Transverse colon (tissue), 4 donors: ENCODE data around the gene TAS1R3.

Experiments used
- CTCF ChIP-seq, 5 experiments: fragments of 200-600 bp in 3 of 5; fragments of 450-650 bp in 2 of 5; sonication (generic) in 3 of 5; IDR thresholded peaks; 1 replicate in 2 of 5; 2 replicates in 3 of 5; pipeline ENCODE4 v1.5.1; 2016 to 2017; ENCODE audit warnings: antibody characterized with exemption in 5 of 5, inconsistent platforms in 3 of 5, mild to moderate bottlenecking in 2 of 5, moderate library complexity in 1 of 5
- POLR2A ChIP-seq: fragments of 450-650 bp; IDR thresholded peaks from one replicate; pipeline ENCODE4 v1.6.1; 2016; ENCODE audit warnings: antibody characterized with exemption, mild to moderate bottlenecking, moderate library complexity
- POLR2AphosphoS5 ChIP-seq, 3 donors: sonication (generic); formaldehyde crosslinking; IDR thresholded peaks; one replicate each; pipeline ENCODE4 v1.6.1; 2016; ENCODE audit warnings: antibody characterized with exemption in 3 of 3

- TF ChIP-seq POLR2A: no peak
- TF ChIP-seq CTCF (IDR thresholded peaks at IDR 0.05): no peak
- no peak for TF ChIP-seq POLR2AphosphoS5 (IDR thresholded peaks at IDR 0.05)
Observed at GRCh38 chr1:1367315-1367714, 36.2 kb downstream of the TAS1R3 start.
